GM18951 (cell line): ENCODE data around the gene PEX14.

Experiments
- POLR2A ChIP-seq: IDR thresholded peaks from 4 replicates; pipeline ENCODE4 v1.6.1; 2011; ENCODE audit warnings: mild to moderate bottlenecking; ENCODE audit not compliant: insufficient read length, insufficient read depth; ENCODE audit errors: extremely low read depth
- in situ Hi-C: fragments of 300-500 bp; cut with MboI; formaldehyde crosslinking; loops from one replicate; pipeline ENCODE4 v1.12.0; 2022; ENCODE audit warnings: low sequenced_read_pairs, mixed read lengths, inconsistent platforms; ENCODE audit not compliant: unreplicated experiment

The PEX14 gene

GRCh38 chr1:10665930-10666850 lies 191.4 kb downstream of the PEX14 start:
- in situ Hi-C loops = no loop called here
- no peak for TF ChIP-seq POLR2A

GRCh38 chr1:10667861-10668761 lies 193.4 kb downstream of the PEX14 start:
- in situ Hi-C loops = no loop called here
- TF ChIP-seq POLR2A = no peak

DNA sequence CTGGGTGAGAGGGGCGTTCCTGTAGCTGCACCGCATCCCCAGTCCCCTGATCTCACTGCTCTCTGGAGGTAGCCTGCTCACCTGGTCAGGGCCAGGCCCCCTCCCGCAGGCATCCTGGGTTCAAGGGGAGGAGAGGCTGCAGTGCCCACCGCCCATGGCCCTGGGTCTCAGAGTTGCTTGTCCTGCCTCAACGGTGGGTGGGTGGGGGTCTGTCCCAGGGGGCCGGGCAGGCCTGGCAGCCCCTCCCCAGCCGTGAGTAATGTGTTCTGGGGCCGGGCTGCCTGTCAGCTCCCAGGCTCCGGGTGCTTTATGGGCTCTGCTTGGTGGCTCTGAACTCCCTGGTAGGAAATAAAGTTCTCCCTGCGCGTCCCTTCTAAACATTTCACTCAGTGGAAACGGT lies 194.8 kb downstream of the PEX14 start:
- TF ChIP-seq POLR2A = no peak
- in situ Hi-C loops = no loop called here

DNA sequence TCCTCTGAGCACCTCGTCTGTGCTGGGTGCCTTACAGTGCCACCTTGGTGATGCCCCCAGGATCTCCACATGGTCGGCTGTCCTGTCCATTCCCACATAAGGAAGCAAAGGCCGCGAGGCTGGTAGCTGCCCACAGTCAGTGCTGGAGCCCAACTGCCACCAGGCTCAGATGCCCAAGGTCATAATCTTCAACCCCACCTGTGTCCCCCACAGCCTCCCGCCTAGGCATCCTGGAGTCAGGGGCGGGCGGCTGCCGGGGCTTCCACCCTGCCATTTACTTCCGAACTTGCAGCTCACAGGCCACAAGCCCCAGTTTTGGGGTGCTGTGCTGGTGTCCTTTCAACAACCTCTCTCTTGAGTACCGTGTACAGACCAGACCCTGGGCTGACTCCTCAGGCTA lies 195.4 kb downstream of the PEX14 start:
- no peak for TF ChIP-seq POLR2A
- in situ Hi-C loops = no loop called here

GRCh38 chr1:10671090-10671489 lies 196.3 kb downstream of the PEX14 start:
- in situ Hi-C loops = no loop called here
- TF ChIP-seq POLR2A = no peak

DNA sequence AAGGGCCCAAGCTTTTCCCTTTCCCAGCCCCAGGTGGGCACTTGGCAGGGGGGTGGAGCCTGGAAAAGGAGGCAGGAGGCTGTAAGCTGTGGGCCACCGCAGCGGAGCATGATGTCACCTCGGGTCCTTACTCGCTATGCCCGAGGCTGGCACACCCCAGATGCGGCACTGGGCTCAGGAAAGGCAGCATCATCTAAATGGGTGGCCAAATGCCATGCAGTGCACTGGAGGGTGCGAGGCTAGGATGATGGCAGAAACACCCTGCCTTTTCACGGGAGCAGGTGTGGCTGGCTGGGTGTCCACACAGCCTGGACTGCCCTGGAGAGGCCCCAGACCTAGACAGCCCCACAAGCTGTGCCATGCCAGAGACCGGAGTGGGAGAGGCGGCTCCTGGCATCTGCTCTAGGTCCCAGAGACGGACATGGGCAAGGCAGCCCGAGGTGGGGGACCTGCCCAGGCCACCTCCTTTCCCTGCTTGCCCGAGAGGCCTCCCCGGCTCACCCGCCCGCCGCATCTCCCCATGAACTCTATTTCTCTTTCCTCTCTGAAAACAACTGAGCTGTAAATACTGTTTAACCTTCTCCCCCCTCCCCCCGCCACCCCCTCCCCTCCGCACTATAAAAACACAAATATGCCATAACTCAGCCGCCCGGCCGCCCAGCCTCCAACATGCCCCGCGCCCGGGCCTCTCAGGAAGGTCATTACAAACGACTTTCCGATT lies 197.0 kb downstream of the PEX14 start:
- no peak for TF ChIP-seq POLR2A
- in situ Hi-C loops = no loop called here

DNA sequence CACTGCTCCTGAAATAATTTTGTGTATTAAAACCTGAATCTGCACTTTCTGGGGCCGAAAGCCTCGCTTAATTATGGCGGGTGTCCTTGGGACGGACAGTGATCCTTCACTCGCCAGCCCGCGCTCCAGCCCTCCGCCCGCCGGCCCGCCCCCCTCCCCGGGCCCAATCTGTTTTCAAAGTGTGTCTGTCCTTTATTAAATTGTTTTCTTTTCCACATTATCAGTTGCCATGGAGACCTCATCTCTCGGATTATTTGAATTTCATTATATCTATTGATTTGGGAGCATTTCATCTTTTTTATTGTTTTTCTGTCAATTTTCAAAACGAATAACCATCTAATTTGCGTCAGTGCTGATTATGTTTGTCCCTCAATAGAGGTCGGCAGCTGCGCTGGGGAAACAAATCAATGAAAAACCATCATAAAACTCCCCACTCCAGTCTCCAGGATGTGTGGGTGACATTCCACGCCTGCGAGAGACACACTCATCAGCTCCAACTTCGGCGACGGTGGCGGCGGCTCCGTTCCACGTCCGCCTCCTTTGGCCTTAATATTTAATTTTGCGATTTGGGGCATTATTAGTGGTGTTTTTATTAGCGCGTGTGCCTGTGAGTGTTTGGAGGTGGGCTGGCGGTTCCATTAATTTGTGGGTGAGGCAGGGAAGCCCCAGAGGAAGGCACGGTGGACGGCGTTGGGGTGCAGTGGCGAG lies 197.7 kb downstream of the PEX14 start:
- in situ Hi-C loops = no loop called here
- TF ChIP-seq POLR2A = no peak

DNA sequence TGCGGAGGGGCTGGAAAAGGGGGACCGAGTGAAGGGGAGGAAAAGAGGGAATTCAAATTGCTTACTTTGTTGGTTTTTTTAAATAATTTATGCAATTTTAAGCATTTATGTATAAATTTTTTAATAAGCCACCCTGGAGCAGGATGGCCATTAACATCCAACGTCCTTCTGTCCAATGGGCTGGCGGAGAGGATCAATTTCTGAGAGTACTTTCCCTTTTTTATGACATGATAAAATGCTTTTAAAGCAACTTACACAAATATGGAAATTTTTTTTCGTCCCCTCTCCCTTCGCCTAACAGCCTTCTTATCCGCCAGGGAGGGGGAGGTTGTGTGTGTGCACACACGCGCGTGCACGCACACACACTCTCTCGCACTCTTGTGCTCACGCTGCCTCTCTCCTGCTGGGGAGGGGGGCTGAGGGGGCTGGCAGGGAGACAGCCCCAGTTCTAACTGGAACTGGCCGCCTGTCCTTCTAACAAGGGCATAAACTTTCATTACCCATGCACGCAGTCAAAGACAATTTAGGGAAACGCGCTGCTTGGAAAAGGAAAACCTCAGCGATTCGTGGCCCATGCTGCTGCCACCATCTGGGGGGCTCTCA lies 198.5 kb downstream of the PEX14 start:
- in situ Hi-C loops = no loop called here
- no peak for TF ChIP-seq POLR2A

DNA sequence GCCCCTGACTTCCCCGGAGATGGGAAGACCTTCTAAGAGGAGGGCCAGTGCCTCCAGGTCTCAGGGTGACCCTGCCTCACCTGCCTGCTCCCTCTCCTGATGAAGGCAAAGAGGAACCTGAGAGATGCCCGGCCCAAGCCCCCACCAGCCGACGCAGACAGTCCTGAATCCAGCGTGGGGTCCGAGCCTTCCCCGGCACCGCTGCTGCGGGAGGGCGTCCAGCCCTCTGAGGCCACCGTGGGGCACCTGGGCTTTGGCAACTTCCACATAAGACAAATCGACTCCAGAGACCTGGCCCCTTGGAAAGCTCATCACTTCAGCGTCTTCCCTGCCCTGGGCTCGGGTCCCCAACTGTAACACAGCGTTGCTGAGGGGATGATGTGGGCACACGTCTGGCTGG lies 199.5 kb downstream of the PEX14 start:
- in situ Hi-C loops = no loop called here

DNA sequence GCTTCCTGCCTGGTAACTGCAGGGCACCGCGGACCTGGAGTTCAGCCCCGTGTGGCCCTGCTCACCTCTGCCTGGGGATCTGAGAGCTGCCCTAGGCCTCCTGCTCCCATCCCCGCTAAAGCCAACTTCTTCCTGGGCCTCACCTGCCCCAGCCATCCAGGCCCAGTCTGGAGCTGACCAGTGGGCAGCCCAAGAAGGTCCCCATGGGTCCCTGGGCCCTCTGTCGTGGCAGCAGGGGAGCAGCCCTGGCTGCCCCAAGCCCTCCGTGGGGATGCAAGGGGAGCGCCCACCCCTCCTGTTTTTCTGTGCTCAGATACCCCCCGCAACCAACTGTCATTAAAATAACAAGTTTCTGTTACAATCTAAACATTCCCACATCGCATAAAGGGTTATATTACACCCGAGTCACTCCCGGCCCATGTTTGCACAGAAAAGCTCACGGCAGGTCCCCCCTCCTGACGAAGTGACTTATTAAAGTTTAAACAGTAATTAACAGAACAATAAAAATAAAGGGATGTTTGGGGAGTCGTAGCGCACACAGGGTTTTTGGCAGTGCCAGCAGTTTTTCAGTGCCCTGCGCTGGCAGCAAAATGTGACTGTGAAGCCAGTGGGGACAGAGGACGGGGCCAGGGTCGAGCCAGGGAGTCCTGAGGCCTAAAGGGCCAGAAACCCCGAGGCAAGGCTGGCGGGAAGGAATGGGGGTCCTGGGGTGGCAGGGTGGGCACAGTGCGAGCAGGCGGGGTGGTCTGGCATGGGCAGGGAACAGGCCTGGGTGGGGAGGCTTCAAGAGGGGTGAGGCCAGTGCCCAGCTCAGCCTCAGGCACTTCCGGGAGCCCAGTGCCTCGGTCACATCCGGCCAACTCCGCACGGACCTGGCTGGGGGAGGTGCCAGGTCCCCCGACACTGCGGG lies 200.2 kb downstream of the PEX14 start:
- in situ Hi-C loops = no loop called here
- TF ChIP-seq POLR2A = no peak

More for the DNA sequence above, 199.5 kb downstream of the PEX14 start:
- no peak for TF ChIP-seq POLR2A

- TF ChIP-seq POLR2A = no peak
- in situ Hi-C loops = no loop called here
Observed at GRCh38 chr1:10675813-10676212, 201.1 kb downstream of the PEX14 start.
